Non-pigmented ciliary epithelial cell (primary cell): ENCODE results near the gene SLC2A10.

Source experiments
- DNase-seq: peaks from one replicate; pipeline ENCODE4 v3.0.0-alpha.2; 2010; ENCODE audit warnings: low read depth

SLC2A10 gene

DNA sequence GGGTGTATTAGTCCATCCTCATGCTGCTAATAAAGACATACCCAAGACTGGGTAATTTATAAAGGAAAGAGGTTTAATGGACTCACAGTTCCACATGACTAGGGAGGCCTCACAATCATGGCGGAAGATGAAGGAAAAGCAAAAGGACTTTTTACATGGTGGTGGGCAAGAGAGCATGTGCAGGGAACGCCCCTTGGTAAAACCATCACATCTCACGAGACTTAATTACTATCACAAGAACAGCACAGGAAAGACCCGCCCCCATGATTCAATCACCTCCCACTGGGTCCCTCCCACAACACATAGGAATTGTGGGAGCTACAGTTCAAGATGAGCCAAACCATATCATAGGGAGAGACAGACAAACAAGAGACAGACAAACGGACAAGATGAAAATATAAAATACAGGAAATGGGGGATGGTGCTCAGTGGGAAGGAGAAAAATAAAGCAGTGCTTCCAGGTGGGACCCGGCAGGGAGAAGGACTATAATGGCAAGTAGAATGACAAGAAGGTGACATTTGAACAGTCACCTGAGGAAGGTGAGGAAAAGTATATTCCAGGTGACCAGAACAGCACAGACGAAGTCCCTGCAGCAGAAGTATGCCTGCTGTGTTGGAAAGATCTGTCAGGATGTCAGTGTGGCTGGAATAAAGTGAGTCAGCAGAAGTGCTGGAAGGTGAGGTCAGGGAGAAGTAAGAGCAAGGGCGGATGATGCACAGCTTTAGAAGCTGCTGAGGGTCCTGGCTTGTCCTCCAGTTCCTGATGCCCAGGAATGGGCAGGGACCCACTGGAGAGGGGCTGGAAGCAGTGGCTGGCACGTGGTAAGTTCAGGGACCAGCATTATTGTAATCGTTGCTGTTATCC is 61.1 kb downstream of the SLC2A10 start:
- no peak for DNase-seq

DNA sequence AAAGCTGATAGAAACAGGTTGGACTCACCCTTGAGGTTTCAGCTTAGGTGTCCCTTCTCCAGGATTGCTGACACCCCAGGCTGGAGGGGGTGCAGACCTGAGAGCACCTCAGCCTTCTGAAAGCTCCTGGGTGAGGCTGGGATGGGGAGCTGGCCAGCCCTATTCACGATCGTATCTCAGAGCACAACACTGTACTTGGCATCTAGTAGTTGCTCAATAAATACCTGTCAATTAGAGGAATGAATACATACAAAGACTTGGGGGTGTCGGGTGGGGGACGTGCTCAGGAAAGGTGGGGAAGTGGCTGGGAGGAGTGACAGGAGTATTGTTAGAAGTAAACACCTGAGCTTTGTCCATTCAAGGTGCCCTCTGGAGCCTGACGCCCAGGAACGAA is 61.7 kb downstream of the SLC2A10 start:
- no peak for DNase-seq

DNA sequence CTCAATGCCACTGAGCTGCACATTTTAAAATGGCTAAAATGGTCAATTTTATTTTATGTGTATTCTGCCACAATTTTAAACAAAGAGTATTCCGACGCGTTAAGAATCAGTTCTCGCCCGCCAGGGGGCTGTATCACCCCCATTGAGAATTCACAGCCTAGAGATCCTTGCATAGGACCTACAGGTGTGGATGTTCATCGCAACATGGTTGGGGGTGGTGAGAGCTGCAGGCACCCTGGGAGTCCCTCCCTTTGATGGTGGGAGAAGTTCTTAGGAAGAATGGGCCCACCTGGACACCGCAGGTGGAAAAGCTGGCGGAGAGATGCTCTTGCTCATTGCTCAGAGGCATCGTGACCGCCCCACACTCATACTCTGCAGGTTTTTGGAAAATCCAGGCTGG is 63.5 kb downstream of the SLC2A10 start:
- no peak for DNase-seq

DNA sequence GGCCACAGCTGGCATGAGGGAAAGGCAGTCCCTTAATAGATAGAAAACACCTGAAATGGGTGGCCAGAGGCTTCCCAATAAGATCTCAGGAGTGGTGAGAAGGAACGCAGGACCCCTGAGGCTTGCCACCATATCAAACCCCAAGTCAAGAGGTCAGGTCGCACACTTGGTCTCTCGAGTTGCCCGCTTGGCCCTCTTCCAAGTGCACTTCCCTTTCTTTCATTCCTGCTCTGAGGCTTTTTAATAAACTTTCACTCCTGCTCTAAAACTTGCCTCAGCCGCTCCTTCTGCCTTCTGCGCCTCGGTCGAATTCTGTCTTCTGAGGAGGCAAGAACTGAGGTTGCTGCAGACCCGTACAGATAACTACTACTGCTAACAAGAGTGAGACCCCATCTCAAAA is 64.2 kb downstream of the SLC2A10 start:
- no peak for DNase-seq

GRCh38 chr20:46774236-46774635 is 64.8 kb downstream of the SLC2A10 start:
- DNase-seq, result no peak

- DNase-seq, result no peak
These were observed 65.6 kb downstream of the SLC2A10 start for GRCh38 chr20:46774943-46775560.

DNA sequence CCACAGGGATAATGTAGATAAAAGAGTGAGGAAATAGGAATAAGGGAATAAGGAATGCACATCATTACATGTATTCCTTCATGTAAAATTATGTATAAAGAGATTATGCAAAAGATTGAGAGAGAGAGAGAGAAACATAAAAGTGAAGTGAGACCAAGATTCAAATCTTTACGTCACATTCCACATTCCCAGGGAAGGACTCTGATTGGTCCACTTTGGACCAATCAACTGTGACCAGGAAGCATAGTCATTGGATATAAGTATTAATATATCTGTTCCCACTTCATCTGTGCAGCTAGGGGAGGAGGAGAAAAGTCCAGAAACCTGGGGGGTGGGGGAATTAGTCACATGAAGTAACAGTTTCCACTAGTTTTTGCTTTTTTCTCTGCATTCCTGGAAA is 66.4 kb downstream of the SLC2A10 start:
- no peak for DNase-seq

GRCh38 chr20:46777331-46777730 is 67.9 kb downstream of the SLC2A10 start:
- no peak for DNase-seq

- DNase-seq, result no peak
These were observed 70.4 kb downstream of the SLC2A10 start for GRCh38 chr20:46779831-46780230.

- peak; percentile 8 for DNase-seq
These were observed 75.1 kb downstream of the SLC2A10 start for GRCh38 chr20:46784436-46785127.
